Ascending aorta (tissue), 2 donors: ENCODE measurements around the gene HSPG2. TPM values are rescaled to one million over a fixed set of nuclear protein-coding genes. Genes with fewer than 3 reads are reported as not detected.
A peak's percentile ranks its signal among the peaks of the same experiment; 100 is the strongest.
"Not testable (repeated sequence)": the region's sequence is repeated elsewhere in the genome, so short reads cannot be mapped to it uniquely, and the experiment has no call there.

Experiments
- DNase-seq, 2 donors: peaks; one replicate each; pipeline ENCODE4 v3.0.0-alpha.2; 2019; ENCODE audit warnings: low spot score in 2 of 2
- H3K27ac ChIP-seq, 2 donors: fragments of 200-600 bp; sonication (generic); one replicate each; pipeline ENCODE4 v1.5.1; 2016 to 2017; ENCODE audit warnings: mild to moderate bottlenecking in 1 of 2
- H3K27me3 ChIP-seq: fragments of 200-600 bp; sonication (generic); one replicate; pipeline ENCODE4 v1.5.1; 2017
- H3K36me3 ChIP-seq, 2 donors: fragments of 200-600 bp; sonication (generic); one replicate each; pipeline ENCODE4 v1.5.1; 2016
- H3K4me1 ChIP-seq, 2 donors: fragments of 200-600 bp; sonication (generic); one replicate each; pipeline ENCODE4 v1.5.1; 2016 to 2017; ENCODE audit warnings: mild to moderate bottlenecking in 1 of 2
- H3K4me3 ChIP-seq, 2 donors: fragments of 200-600 bp; sonication (generic); one replicate each; pipeline ENCODE4 v1.5.1; 2016 to 2017; ENCODE audit warnings: mild to moderate bottlenecking in 1 of 2
- H3K9me3 ChIP-seq, 2 donors: fragments of 200-600 bp; sonication (generic); one replicate each; pipeline ENCODE4 v1.5.1; 2016
- CTCF ChIP-seq, 3 experiments: fragments of 200-600 bp in 2 of 3; fragments of 450-650 bp in 1 of 3; sonication (generic) in 2 of 3; IDR thresholded peaks; one replicate each; pipeline ENCODE4 v1.5.1; 2016 to 2019; ENCODE audit warnings: antibody characterized with exemption in 3 of 3, mild to moderate bottlenecking in 1 of 3, moderate library complexity in 1 of 3
- intact Hi-C: fragments of 100-400 bp; cut with DNase I; formaldehyde crosslinking; loops from one replicate; pipeline ENCODE4 v1.15.1; 2023
- total RNA-seq: library from RNA; depleted of rRNA; stranded (reverse); fragments of >200 nt; gene quantifications from one replicate; pipeline ENCODE4 v1.1.0, GENCODE V29; 2016

HSPG2 gene
- total RNA-seq, 1 donor from 2014 or later = 1,294 TPM

- H3K4me3 ChIP-seq, H3K4me1 ChIP-seq, H3K9me3 ChIP-seq, intact Hi-C loops, H3K27me3 ChIP-seq, DNase-seq, H3K36me3 ChIP-seq, H3K27ac ChIP-seq: not testable (repeated sequence)
These were observed 33.4 kb upstream of the HSPG2 start for GRCh38 chr1:21970523-21970922.

- H3K4me3 ChIP-seq, H3K36me3 ChIP-seq, H3K4me1 ChIP-seq, H3K27ac ChIP-seq, H3K27me3 ChIP-seq, H3K9me3 ChIP-seq, DNase-seq, intact Hi-C loops: not testable (repeated sequence)
These were observed 32.0 kb upstream of the HSPG2 start for GRCh38 chr1:21969066-21969465.

- DNase-seq, H3K9me3 ChIP-seq, intact Hi-C loops, H3K27me3 ChIP-seq, H3K27ac ChIP-seq, H3K4me3 ChIP-seq, H3K4me1 ChIP-seq, H3K36me3 ChIP-seq: not testable (repeated sequence)
These were observed 30.1 kb upstream of the HSPG2 start for GRCh38 chr1:21967216-21967615.

- no peak overlapping the region for H3K27ac ChIP-seq
- H3K4me3 ChIP-seq = no peak overlapping the region
- H3K36me3 ChIP-seq = no peaks in the 10 kb centered on the region
- H3K9me3 ChIP-seq = no peaks in the 10 kb centered on the region
- H3K27me3 ChIP-seq = no peaks in the 10 kb centered on the region
- no peak for DNase-seq
- TF ChIP-seq CTCF (IDR thresholded peaks at IDR 0.05) = no peak
- H3K4me1 ChIP-seq = no peaks in the 10 kb centered on the region
- intact Hi-C loops = no loop called here
These were observed 29.3 kb upstream of the HSPG2 start for GRCh38 chr1:21966247-21967000.

- Histone ChIP-seq H3K4me3 (no peak overlapping the region), H3K36me3 (no peaks in the 10 kb centered on the region), H3K4me1 (no peaks in the 10 kb centered on the region), H3K27ac (no peak overlapping the region), H3K27me3 (no peaks in the 10 kb centered on the region), H3K9me3 (no peaks in the 10 kb centered on the region)
- TF ChIP-seq CTCF (IDR thresholded peaks at IDR 0.05) = peak; percentile 89 to 95 (median 92)
- intact Hi-C loops = loop anchor here (1.0 to 5.0 kb wide), 4 partner anchors 25 to 181 kb away; partner anchors contain the start of gene USP48
- peak in 1 of 2 donors; percentile 89 for DNase-seq
These were observed 26.5 kb upstream of the HSPG2 start for GRCh38 chr1:21963477-21964217.

- intact Hi-C loops = loop anchor here (5.0 kb wide), 1 partner anchor 179 kb away; the partner anchor contains the start of gene USP48
- Histone ChIP-seq H3K4me3 (no peak overlapping the region), H3K27ac (no peak overlapping the region), H3K27me3 (no peaks in the 10 kb centered on the region), H3K4me1 (peaks cover 7 to 8% of the 10 kb centered on the region in 2 donors), H3K36me3 (no peaks in the 10 kb centered on the region), H3K9me3 (no peaks in the 10 kb centered on the region)
- no peak for DNase-seq
- TF ChIP-seq CTCF (IDR thresholded peaks at IDR 0.05) = no peak
These were observed 24.7 kb upstream of the HSPG2 start for GRCh38 chr1:21961799-21962198.

- DNase-seq = no peak
- intact Hi-C loops = loop anchor here (5.0 kb wide), 1 partner anchor 179 kb away; the partner anchor contains the start of gene USP48
- no peaks in the 10 kb centered on the region for H3K9me3 ChIP-seq
- TF ChIP-seq CTCF (IDR thresholded peaks at IDR 0.05) = no peak
- no peaks in the 10 kb centered on the region for H3K27me3 ChIP-seq
- H3K36me3 ChIP-seq = no peaks in the 10 kb centered on the region
- H3K4me1 ChIP-seq = peaks cover 11% of the 10 kb centered on the region in 2 donors
- H3K27ac ChIP-seq = no peak overlapping the region
- no peak overlapping the region for H3K4me3 ChIP-seq
These were observed 24.2 kb upstream of the HSPG2 start for GRCh38 chr1:21961337-21961736.
